Neural progenitor cell (in vitro differentiated cells): ENCODE measurements around the gene MITF. TPM values are rescaled to one million over a fixed set of nuclear protein-coding genes. Genes with fewer than 3 reads are reported as not detected.

ENCODE experiments used
- DNase-seq: peaks from one replicate; pipeline ENCODE4 v3.0.0-alpha.2; 2016; ENCODE audit warnings: low spot score
- H2AFZ ChIP-seq: fragments of 200-600 bp; sonication (generic); replicated peaks from 2 replicates; pipeline ENCODE4 v1.6.1; 2016; ENCODE audit warnings: antibody characterized with exemption
- H3F3A ChIP-seq: fragments of 200-600 bp; sonication (generic); 2 replicates; pipeline ENCODE4 v1.6.1; 2016; ENCODE audit warnings: antibody characterized with exemption, low read depth
- H3K27ac ChIP-seq: fragments of 200-600 bp; sonication (generic); 2 replicates; pipeline ENCODE4 v1.5.1; 2016; ENCODE audit warnings: mild to moderate bottlenecking
- H3K27me3 ChIP-seq: fragments of 200-600 bp; sonication (generic); 2 replicates; pipeline ENCODE4 v1.6.1; 2016; ENCODE audit warnings: mild to moderate bottlenecking, moderate library complexity
- H3K36me3 ChIP-seq: fragments of 200-600 bp; sonication (generic); 2 replicates; pipeline ENCODE4 v1.5.1; 2016
- H3K4me1 ChIP-seq: fragments of 200-600 bp; sonication (generic); 2 replicates; pipeline ENCODE4 v1.6.1; 2016; ENCODE audit warnings: mixed run types
- H3K4me2 ChIP-seq: fragments of 200-600 bp; sonication (generic); 2 replicates; pipeline ENCODE4 v1.6.1; 2016
- H3K4me3 ChIP-seq: fragments of 200-600 bp; sonication (generic); 2 replicates; pipeline ENCODE4 v1.5.1; 2016
- H3K79me2 ChIP-seq: fragments of 200-600 bp; sonication (generic); 2 replicates; pipeline ENCODE4 v1.6.1; 2016; ENCODE audit warnings: low read depth
- H3K9ac ChIP-seq: fragments of 200-600 bp; sonication (generic); 2 replicates; pipeline ENCODE4 v1.6.1; 2016
- H3K9me3 ChIP-seq: fragments of 200-600 bp; sonication (generic); 2 replicates; pipeline ENCODE4 v1.5.1; 2016; ENCODE audit warnings: low read depth
- H4K20me1 ChIP-seq: fragments of 200-600 bp; sonication (generic); 2 replicates; pipeline ENCODE4 v1.6.1; 2016; ENCODE audit warnings: low read depth
- H3K27ac Mint-ChIP-seq: 3 replicates; pipeline ENCODE4 v1.8.0; 2021; ENCODE audit warnings: mixed read lengths
- H3K27me3 Mint-ChIP-seq: 2 replicates; pipeline ENCODE4 v1.8.0; 2022; ENCODE audit warnings: low read depth, mild to moderate bottlenecking, inconsistent platforms, moderate library complexity, mixed read lengths; ENCODE audit not compliant: insufficient read depth
- H3K36me3 Mint-ChIP-seq: 3 replicates; pipeline ENCODE4 v1.8.0; 2021; ENCODE audit warnings: mixed read lengths
- H3K4me1 Mint-ChIP-seq: 3 replicates; pipeline ENCODE4 v1.8.0; 2021; ENCODE audit warnings: mixed read lengths
- H3K4me3 Mint-ChIP-seq: 3 replicates; pipeline ENCODE4 v1.8.0; 2021; ENCODE audit warnings: mild to moderate bottlenecking, moderate library complexity, mixed read lengths
- H3K9me3 Mint-ChIP-seq: 3 replicates; pipeline ENCODE4 v1.8.0; 2020; ENCODE audit warnings: mixed read lengths
- CTCF ChIP-seq: fragments of 200-600 bp; sonication (generic); IDR thresholded peaks from 2 replicates; pipeline ENCODE4 v1.5.1; 2017; ENCODE audit warnings: antibody characterized with exemption, mild to moderate bottlenecking
- EZH2 ChIP-seq: fragments of 200-600 bp; sonication (generic); IDR thresholded peaks from 2 replicates; pipeline ENCODE4 v1.6.1; 2017; ENCODE audit warnings: antibody characterized with exemption, mild to moderate bottlenecking, moderate library complexity
- EZH2phosphoT487 ChIP-seq: fragments of 200-600 bp; sonication (generic); IDR thresholded peaks from 2 replicates; pipeline ENCODE4 v1.6.1; 2017; ENCODE audit warnings: antibody characterized with exemption
- total RNA-seq: library from RNA; depleted of rRNA; stranded (reverse); fragments of >200 nt; gene quantifications from 2 replicates; pipeline ENCODE4 v1.2.3, GENCODE V29; 2015; ENCODE audit warnings: low replicate concordance

MITF gene
- total RNA-seq, 1 donor from 2014 or later = not detected

GRCh38 chr3:69880069-69880640 is 140.9 kb downstream of the MITF start:
- no peak overlapping the region for H3K27ac ChIP-seq
- Mint-ChIP-seq H3K27ac (no peak overlapping the region), H3K4me3 (no peak overlapping the region), H3K36me3 (no peaks in the 10 kb centered on the region), H3K4me1 (peaks cover 10% of the 10 kb centered on the region), H3K27me3 (no peaks in the 10 kb centered on the region), H3K9me3 (no peaks in the 10 kb centered on the region)
- no peaks in the 10 kb centered on the region for H4K20me1 ChIP-seq
- H3K79me2 ChIP-seq = no peaks in the 10 kb centered on the region
- no peaks in the 10 kb centered on the region for H3K36me3 ChIP-seq
- no peak overlapping the region for H2AFZ ChIP-seq
- TF ChIP-seq EZH2 (no peak), EZH2phosphoT487 (no peak), CTCF (no peak)
- no peaks in the 10 kb centered on the region for H3K27me3 ChIP-seq
- H3K9me3 ChIP-seq = no peaks in the 10 kb centered on the region
- DNase-seq = no peak
- no peak overlapping the region for H3K9ac ChIP-seq
- no peak overlapping the region for H3K4me3 ChIP-seq
- no peak overlapping the region for H3K4me2 ChIP-seq
- H3K4me1 ChIP-seq = peaks cover 6% of the 10 kb centered on the region
- H3F3A ChIP-seq = no peaks in the 10 kb centered on the region

- no peak overlapping the region for H3K27ac ChIP-seq
- no peaks in the 10 kb centered on the region for H4K20me1 ChIP-seq
- Mint-ChIP-seq H3K9me3 (no peaks in the 10 kb centered on the region), H3K36me3 (no peaks in the 10 kb centered on the region), H3K27ac (no peak overlapping the region), H3K27me3 (peaks cover 2% of the 10 kb centered on the region), H3K4me1 (peaks cover 4% of the 10 kb centered on the region), H3K4me3 (no peak overlapping the region)
- H3K9ac ChIP-seq = no peak overlapping the region
- no peak for DNase-seq
- no peaks in the 10 kb centered on the region for H3K4me1 ChIP-seq
- H3K9me3 ChIP-seq = no peaks in the 10 kb centered on the region
- no peaks in the 10 kb centered on the region for H3K79me2 ChIP-seq
- H3K4me2 ChIP-seq = no peak overlapping the region
- no peak overlapping the region for H2AFZ ChIP-seq
- H3K36me3 ChIP-seq = no peaks in the 10 kb centered on the region
- TF ChIP-seq CTCF (no peak), EZH2 (no peak), EZH2phosphoT487 (no peak)
- no peaks in the 10 kb centered on the region for H3K27me3 ChIP-seq
- no peaks in the 10 kb centered on the region for H3F3A ChIP-seq
- no peak overlapping the region for H3K4me3 ChIP-seq
Observed at GRCh38 chr3:69881051-69881450, 141.8 kb downstream of the MITF start.

- Mint-ChIP-seq H3K36me3 (no peaks in the 10 kb centered on the region), H3K4me3 (no peak overlapping the region), H3K27me3 (peaks cover 2% of the 10 kb centered on the region), H3K27ac (no peak overlapping the region), H3K4me1 (peaks cover 4% of the 10 kb centered on the region), H3K9me3 (no peaks in the 10 kb centered on the region)
- H3F3A ChIP-seq = no peaks in the 10 kb centered on the region
- H3K9me3 ChIP-seq = no peaks in the 10 kb centered on the region
- H3K27ac ChIP-seq = no peak overlapping the region
- no peak overlapping the region for H2AFZ ChIP-seq
- no peak overlapping the region for H3K9ac ChIP-seq
- no peak overlapping the region for H3K4me3 ChIP-seq
- H3K4me2 ChIP-seq = no peak overlapping the region
- no peak for DNase-seq
- no peaks in the 10 kb centered on the region for H3K36me3 ChIP-seq
- no peak for TF ChIP-seq EZH2phosphoT487
- TF ChIP-seq CTCF = no peak
- no peak for TF ChIP-seq EZH2
- no peaks in the 10 kb centered on the region for H3K4me1 ChIP-seq
- H4K20me1 ChIP-seq = no peaks in the 10 kb centered on the region
- no peaks in the 10 kb centered on the region for H3K27me3 ChIP-seq
- H3K79me2 ChIP-seq = no peaks in the 10 kb centered on the region
Observed at GRCh38 chr3:69881756-69882428, 142.6 kb downstream of the MITF start.
